H9 (cell line): ENCODE data around the gene SLC23A2. TPM values are rescaled to one million over a fixed set of nuclear protein-coding genes. Genes with fewer than 3 reads are reported as not detected.

Experiments
- DNase-seq: peaks from one replicate; pipeline ENCODE4 v3.0.0-alpha.2; 2017
- H2AFZ ChIP-seq: one replicate; pipeline ENCODE4 v1.6.1; 2013; ENCODE audit warnings: mild to moderate bottlenecking, low read length, control low read depth, moderate library complexity
- H2AK5ac ChIP-seq: 2 replicates; pipeline ENCODE4 v1.6.1; 2013; ENCODE audit warnings: low read length, control low read depth, mixed read lengths; ENCODE audit not compliant: insufficient read length
- H2BK120ac ChIP-seq: one replicate; pipeline ENCODE4 v1.6.1; 2013; ENCODE audit warnings: low read depth, mild to moderate bottlenecking, low read length, control low read depth, inconsistent platforms; ENCODE audit not compliant: poor library complexity, severe bottlenecking
- H2BK12ac ChIP-seq: 2 replicates; pipeline ENCODE4 v1.6.1; 2013; ENCODE audit warnings: low read length, control low read depth, mixed read lengths, low read depth; ENCODE audit not compliant: insufficient read length
- H2BK15ac ChIP-seq: 2 replicates; pipeline ENCODE4 v1.6.1; 2013; ENCODE audit warnings: low read depth, low read length, control low read depth
- H2BK20ac ChIP-seq: one replicate; pipeline ENCODE4 v1.6.1; 2013; ENCODE audit warnings: low read depth, mild to moderate bottlenecking, low read length, control low read depth, inconsistent platforms; ENCODE audit not compliant: poor library complexity, severe bottlenecking
- H2BK5ac ChIP-seq: 2 replicates; pipeline ENCODE4 v1.6.1; 2013; ENCODE audit warnings: low read length, control low read depth, mixed read lengths; ENCODE audit not compliant: insufficient read length
- H3K14ac ChIP-seq: 2 replicates; pipeline ENCODE4 v1.6.1; 2013; ENCODE audit warnings: low read length, control low read depth; ENCODE audit not compliant: insufficient read depth
- H3K18ac ChIP-seq: 2 replicates; pipeline ENCODE4 v1.6.1; 2013; ENCODE audit warnings: low read depth, mild to moderate bottlenecking, mixed read lengths, low read length, control low read depth; ENCODE audit not compliant: insufficient read length
- H3K23ac ChIP-seq: 2 replicates; pipeline ENCODE4 v1.6.1; 2013; ENCODE audit warnings: low read length, control low read depth, mixed read lengths, low read depth; ENCODE audit not compliant: insufficient read length
- H3K23me2 ChIP-seq: 2 replicates; pipeline ENCODE4 v1.6.1; 2013; ENCODE audit warnings: low read depth, mild to moderate bottlenecking, mixed read lengths, low read length, control low read depth; ENCODE audit not compliant: insufficient read length, poor library complexity, severe bottlenecking
- H3K27ac ChIP-seq: 2 replicates; pipeline ENCODE4 v1.5.1; 2013; ENCODE audit warnings: low read length, control low read depth, mixed read lengths, low read depth; ENCODE audit not compliant: insufficient read length
- H3K27me3 ChIP-seq: 2 replicates; pipeline ENCODE4 v1.6.1; 2013; ENCODE audit warnings: low read length, control low read depth, inconsistent platforms; ENCODE audit not compliant: insufficient read depth
- H3K4ac ChIP-seq: 2 replicates; pipeline ENCODE4 v1.6.1; 2013; ENCODE audit warnings: low read depth, mild to moderate bottlenecking, control low read depth, inconsistent platforms, low read length, moderate library complexity
- H3K4me1 ChIP-seq: 2 replicates; pipeline ENCODE4 v1.6.1; 2013; ENCODE audit warnings: low read length, control low read depth, inconsistent platforms; ENCODE audit not compliant: insufficient read depth
- H3K4me2 ChIP-seq: 2 replicates; pipeline ENCODE4 v1.6.1; 2013; ENCODE audit warnings: low read length, control low read depth, mixed read lengths; ENCODE audit not compliant: insufficient read length, insufficient read depth
- H3K56ac ChIP-seq: 2 replicates; pipeline ENCODE4 v1.6.1; 2013; ENCODE audit warnings: low read depth, mild to moderate bottlenecking, mixed read lengths, low read length, control low read depth; ENCODE audit not compliant: insufficient read length
- H3K79me1 ChIP-seq: 2 replicates; pipeline ENCODE4 v1.6.1; 2013; ENCODE audit warnings: low read depth, mild to moderate bottlenecking, moderate library complexity, low read length, control low read depth, inconsistent platforms; ENCODE audit not compliant: insufficient read depth, poor library complexity, severe bottlenecking
- H3K79me2 ChIP-seq: 2 replicates; pipeline ENCODE4 v1.6.1; 2013; ENCODE audit warnings: low read length, control low read depth, inconsistent platforms; ENCODE audit not compliant: insufficient read depth
- H3K9ac ChIP-seq: 2 replicates; pipeline ENCODE4 v1.6.1; 2013; ENCODE audit warnings: low read length, control low read depth, mixed read lengths; ENCODE audit not compliant: insufficient read length; ENCODE audit errors: extremely low read depth
- H3K9me3 ChIP-seq: one replicate; pipeline ENCODE4 v1.6.1; 2013; ENCODE audit warnings: low read depth, low read length, inconsistent platforms; ENCODE audit not compliant: control insufficient read depth
- H3T11ph ChIP-seq: one replicate; pipeline ENCODE4 v1.6.1; 2013; ENCODE audit warnings: mild to moderate bottlenecking, low read length, control low read depth, inconsistent platforms
- H4K20me1 ChIP-seq: one replicate; pipeline ENCODE4 v1.6.1; 2013; ENCODE audit not compliant: control insufficient read depth, insufficient read length, insufficient read depth
- H4K5ac ChIP-seq: 2 replicates; pipeline ENCODE4 v1.6.1; 2013; ENCODE audit warnings: low read depth, mild to moderate bottlenecking, mixed read lengths, low read length, control low read depth; ENCODE audit not compliant: insufficient read length
- H4K8ac ChIP-seq: replicated peaks from 2 replicates; pipeline ENCODE4 v1.6.1; 2013; ENCODE audit warnings: low read length, control low read depth, mixed read lengths, low read depth; ENCODE audit not compliant: insufficient read length
- H4K91ac ChIP-seq: 2 replicates; pipeline ENCODE4 v1.6.1; 2013; ENCODE audit warnings: low read depth, mild to moderate bottlenecking, moderate library complexity, mixed read lengths, low read length, control low read depth; ENCODE audit not compliant: insufficient read length
- H3K27ac Mint-ChIP-seq, 3 experiments: 2 replicates in 2 of 3; 3 replicates in 1 of 3; pipeline ENCODE4 v1.8.0; 2020 to 2021; ENCODE audit warnings: mixed read lengths in 3 of 3, mild to moderate bottlenecking in 1 of 3, moderate library complexity in 1 of 3
- H3K27me3 Mint-ChIP-seq: 2 replicates; pipeline ENCODE4 v1.8.0; 2021; ENCODE audit warnings: low read depth, mild to moderate bottlenecking, moderate library complexity, mixed read lengths
- H3K36me3 Mint-ChIP-seq, 3 experiments: 2 replicates in 2 of 3; 3 replicates in 1 of 3; pipeline ENCODE4 v1.8.0; 2020 to 2021; ENCODE audit warnings: low read depth in 3 of 3, mixed read lengths in 3 of 3; ENCODE audit not compliant: insufficient read depth in 1 of 3
- H3K4me1 Mint-ChIP-seq, 2 experiments: 2 replicates each; pipeline ENCODE4 v1.8.0; 2020; ENCODE audit warnings: mixed read lengths in 2 of 2
- H3K4me3 Mint-ChIP-seq, 2 experiments: 2 replicates in 1 of 2; 3 replicates in 1 of 2; pipeline ENCODE4 v1.8.0; 2020 to 2021; ENCODE audit warnings: mild to moderate bottlenecking in 2 of 2, mixed read lengths in 2 of 2, moderate library complexity in 1 of 2
- H3K9me3 Mint-ChIP-seq, 2 experiments: 2 replicates in 1 of 2; 3 replicates in 1 of 2; pipeline ENCODE4 v1.8.0; 2020; ENCODE audit warnings: mild to moderate bottlenecking in 2 of 2, mixed read lengths in 2 of 2, moderate library complexity in 1 of 2
- CTCF ChIP-seq: fragments of 200-600 bp; sonication (generic); conservative IDR thresholded peaks from 3 replicates; pipeline ENCODE4 v1.8.0; 2021; ENCODE audit warnings: antibody characterized with exemption, mild to moderate bottlenecking
- WGBS: extraction: QIAGEN DNeasy Blood & Tissue Kit; methylation state at CpG from one replicate; pipeline ENCODE4 v1.1.7; 2013; ENCODE audit warnings: missing lambda C conversion rate, low lambda C conversion rate, mixed read lengths; ENCODE audit not compliant: insufficient read length; ENCODE audit errors: extremely low coverage; 5-methylcytosine and 5-hydroxymethylcytosine counted together
- total RNA-seq: library from RNA; stranded (reverse); gene quantifications from 2 replicates; pipeline ENCODE4 v1.2.1, GENCODE V29; 2021

SLC23A2 gene
- total RNA-seq, 1 experiment from 2014 or later: 16.5 TPM

- TF ChIP-seq CTCF: no peak
These were observed 95.7 kb downstream of the SLC23A2 start for GRCh38 chr20:4905613-4906012.

More at GRCh38 chr20:4905613-4906012, 95.7 kb downstream of the SLC23A2 start:
- no peak overlapping the region for H3K27ac ChIP-seq
- no peak overlapping the region for H3T11ph ChIP-seq
- H3K23ac ChIP-seq: no peak overlapping the region
- H4K5ac ChIP-seq: no peak overlapping the region
- no peaks in the 10 kb centered on the region for H3K27me3 ChIP-seq
- H3K79me2 ChIP-seq: no peaks in the 10 kb centered on the region
- Mint-ChIP-seq H3K27me3 (no peaks in the 10 kb centered on the region; the same call in 1 of the 2 replicates), H3K9me3 (peaks cover 3 to 4% of the 10 kb centered on the region in 2 experiments; a peak in 4 of 5 replicates), H3K27ac (no peak overlapping the region), H3K4me1 (peaks cover 2 to 8% of the 10 kb centered on the region in 2 experiments; a peak in 2 of 4 replicates), H3K4me3 (no peak overlapping the region), H3K36me3 (peaks cover 13 to 15% (median 13%) of the 10 kb centered on the region in 3 experiments)
- no peak overlapping the region for H2AK5ac ChIP-seq
- H3K14ac ChIP-seq: no peak overlapping the region
- H2BK5ac ChIP-seq: no peak overlapping the region
- no peak overlapping the region for H3K9ac ChIP-seq
- H3K23me2 ChIP-seq: no peaks in the 10 kb centered on the region
- WGBS: no CpG with 5 or more reads among the region's 4 CpGs
- H3K56ac ChIP-seq: no peak overlapping the region
- H3K9me3 ChIP-seq: no peaks in the 10 kb centered on the region
- H4K8ac ChIP-seq: no peak overlapping the region
- no peak overlapping the region for H3K4me2 ChIP-seq
- H3K18ac ChIP-seq: no peak overlapping the region
- H2BK12ac ChIP-seq: no peak overlapping the region
- H2BK20ac ChIP-seq: no peak overlapping the region
- H3K4me1 ChIP-seq: no peaks in the 10 kb centered on the region
- DNase-seq: no peak
- H2BK15ac ChIP-seq: no peak overlapping the region
- H4K91ac ChIP-seq: no peak overlapping the region
- no peak overlapping the region for H2AFZ ChIP-seq
- H3K4ac ChIP-seq: no peak overlapping the region
- no peaks in the 10 kb centered on the region for H3K79me1 ChIP-seq
- no peaks in the 10 kb centered on the region for H4K20me1 ChIP-seq
- H2BK120ac ChIP-seq: no peak overlapping the region
